T-helper 1 cell treated with Interleukin-12 subunit alpha and Interleukin-12 subunit beta and Interleukin-4 antibody, amounts not matched to agents 30 ng/mL and 1 ng/mL, for 36 hours (primary cell): ENCODE results near the gene KNOP1. TPM values are rescaled to one million over a fixed set of nuclear protein-coding genes. Genes with fewer than 3 reads are reported as not detected.

ENCODE experiments used
- total RNA-seq: library from RNA; stranded (reverse); gene quantifications from 2 replicates; pipeline ENCODE4 v1.2.3, GENCODE V29; 2022

Gene KNOP1
- total RNA-seq, 1 donor from 2014 or later: 21.8 TPM

Other genes starting within 250 kb of the KNOP1 start
- gene GDE1, start 196.1 kb downstream of the KNOP1 start, total RNA-seq: 26.1 and 29.4 TPM in 2 replicates
- gene CCP110, start 194.3 kb downstream of the KNOP1 start, total RNA-seq: 30.8 and 39.1 TPM in 2 replicates
- gene VPS35L, start 162.5 kb downstream of the KNOP1 start, total RNA-seq: 48.7 and 57.5 TPM in 2 replicates
- gene IQCK, start within 50 bp of the KNOP1 start, total RNA-seq: 0.71 and 0.88 TPM in 2 replicates
- 0.22 TPM in 1 of 2 replicates, not detected in the other for gene GPRC5B, start 166.6 kb upstream of the KNOP1 start, total RNA-seq